DMS53 (cell line): ENCODE data around the gene IL1RAP.
"Not testable (repeated sequence)": the region's sequence is repeated elsewhere in the genome, so short reads cannot be mapped to it uniquely, and the experiment has no call there.

ENCODE experiments used
- DNase-seq: peaks from one replicate; lab custom pipeline; 2025; lab: John Stamatoyannopoulos, UW

The IL1RAP gene

GRCh38 chr3:190513409-190514370 lies at the start of gene IL1RAP:
TSS of gene IL1RAP (plus strand) at chr3:190514085. CDS start at chr3:190564290, 50,205 bp downstream.
- DNase-seq, result peak; percentile 93

GRCh38 chr3:190467922-190468321 lies 46.0 kb upstream of the IL1RAP start:
- DNase-seq, result no peak

- not testable (repeated sequence) for DNase-seq
Measured at GRCh38 chr3:190473261-190473660, 40.6 kb upstream of the IL1RAP start.

- DNase-seq, result no peak
Measured at GRCh38 chr3:190481779-190482178, 32.1 kb upstream of the IL1RAP start.

GRCh38 chr3:190485830-190486532 lies 27.9 kb upstream of the IL1RAP start:
- DNase-seq, result peak; percentile 41

- no peak for DNase-seq
Measured at GRCh38 chr3:190486533-190486864, 27.4 kb upstream of the IL1RAP start.

GRCh38 chr3:190486908-190487607 lies 26.8 kb upstream of the IL1RAP start:
- no peak for DNase-seq

- peak; percentile 8 for DNase-seq
Measured at GRCh38 chr3:190491533-190492054, 22.3 kb upstream of the IL1RAP start.

- no peak for DNase-seq
Measured at GRCh38 chr3:190492129-190492528, 21.8 kb upstream of the IL1RAP start.

- DNase-seq, result no peak
Measured at GRCh38 chr3:190492966-190493365, 20.9 kb upstream of the IL1RAP start.

- no peak for DNase-seq
Measured at GRCh38 chr3:190494907-190495306, 19.0 kb upstream of the IL1RAP start.

- no peak for DNase-seq
Measured at GRCh38 chr3:190495354-190495753, 18.5 kb upstream of the IL1RAP start.

- no peak for DNase-seq
Measured at GRCh38 chr3:190495796-190496195, 18.1 kb upstream of the IL1RAP start.

GRCh38 chr3:190496859-190497258 lies 17.0 kb upstream of the IL1RAP start:
- DNase-seq, result no peak

GRCh38 chr3:190497811-190498210 lies 16.1 kb upstream of the IL1RAP start:
- DNase-seq, result no peak

GRCh38 chr3:190498293-190498692 lies 15.6 kb upstream of the IL1RAP start:
- DNase-seq, result no peak

- no peak for DNase-seq
Measured at GRCh38 chr3:190499122-190499521, 14.8 kb upstream of the IL1RAP start.

GRCh38 chr3:190502946-190503345 lies 10.9 kb upstream of the IL1RAP start:
- no peak for DNase-seq

- DNase-seq, result no peak
Measured at GRCh38 chr3:190504354-190505125, 9.3 kb upstream of the IL1RAP start.

- peak; percentile 21 for DNase-seq
Measured at GRCh38 chr3:190505381-190506003, 8.4 kb upstream of the IL1RAP start.

GRCh38 chr3:190506271-190506670 lies 7.6 kb upstream of the IL1RAP start:
- DNase-seq, result no peak
